Glomerular visceral epithelial cell (primary cell): ENCODE measurements around the gene TEX22.

ENCODE experiments used
- DNase-seq: peaks from one replicate; pipeline ENCODE4 v3.0.0-alpha.2; 2016; ENCODE audit errors: extremely low spot score

Gene TEX22

GRCh38 chr14:105420974-105421674, 22.8 kb downstream of the TEX22 start:
- DNase-seq = no peak

GRCh38 chr14:105421723-105422615, 23.6 kb downstream of the TEX22 start:
- DNase-seq = no peak

GRCh38 chr14:105422695-105423487, 24.6 kb downstream of the TEX22 start:
- no peak for DNase-seq

- no peak for DNase-seq
Observed at GRCh38 chr14:105423488-105424195, 25.3 kb downstream of the TEX22 start.

- DNase-seq = no peak
Observed at GRCh38 chr14:105424861-105425260, 26.5 kb downstream of the TEX22 start.

GRCh38 chr14:105425823-105426247, 27.5 kb downstream of the TEX22 start:
- no peak for DNase-seq

GRCh38 chr14:105426416-105427130, 28.2 kb downstream of the TEX22 start:
- DNase-seq = no peak

GRCh38 chr14:105427412-105427811, 29.1 kb downstream of the TEX22 start:
- DNase-seq = no peak

- no peak for DNase-seq
Observed at GRCh38 chr14:105427936-105428485, 29.7 kb downstream of the TEX22 start.

GRCh38 chr14:105430042-105430441, 31.7 kb downstream of the TEX22 start:
- no peak for DNase-seq

GRCh38 chr14:105430565-105430964, 32.2 kb downstream of the TEX22 start:
- peak; percentile 75 for DNase-seq

- DNase-seq = no peak
Observed at GRCh38 chr14:105431256-105431655, 32.9 kb downstream of the TEX22 start.

- no peak for DNase-seq
Observed at GRCh38 chr14:105432657-105433056, 34.3 kb downstream of the TEX22 start.

- DNase-seq = no peak
Observed at GRCh38 chr14:105433161-105433605, 34.8 kb downstream of the TEX22 start.

- DNase-seq = no peak
Observed at GRCh38 chr14:105436402-105436801, 38.1 kb downstream of the TEX22 start.

- DNase-seq = no peak
Observed at GRCh38 chr14:105436891-105437722, 38.8 kb downstream of the TEX22 start.

GRCh38 chr14:105437723-105438500, 39.6 kb downstream of the TEX22 start:
- DNase-seq = no peak

GRCh38 chr14:105439179-105439578, 40.8 kb downstream of the TEX22 start:
- no peak for DNase-seq
